ENCODE data around the gene WDR48.

WDR48 gene

GRCh38 chr3:39088889-39089288, 37.1 kb downstream of the WDR48 start:
- H3K36me3 ChIP-seq (ENCODE audit: control insufficient read depth, insufficient read depth, low read length) = peaks cover 78% of the 10 kb centered on the region
- no peak overlapping the region for H3K4me3 ChIP-seq (ENCODE audit: extremely low read depth, insufficient read depth, low read length, poor library complexity, severe bottlenecking)
- H3K4me1 ChIP-seq (ENCODE audit: control insufficient read depth, insufficient read depth, low read length, poor library complexity, severe bottlenecking) = peaks cover 6% of the 10 kb centered on the region
- no peaks in the 10 kb centered on the region for H3K9me3 ChIP-seq (ENCODE audit: control insufficient read depth, low read length)
- 80 to 100% methylated on average over 1 of the region's 3 CpGs for WGBS, 2 experiments (ENCODE audit: insufficient coverage in 2 of 2)
- no peak overlapping the region for H3K27ac ChIP-seq (ENCODE audit: low read depth, low read length, severe bottlenecking)

- Histone ChIP-seq H3K9me3 (ENCODE audit: control insufficient read depth, low read length) (no peaks in the 10 kb centered on the region), H3K4me3 (ENCODE audit: extremely low read depth, insufficient read depth, low read length, poor library complexity, severe bottlenecking) (no peak overlapping the region), H3K36me3 (ENCODE audit: control insufficient read depth, insufficient read depth, low read length) (peaks cover 82% of the 10 kb centered on the region), H3K4me1 (ENCODE audit: control insufficient read depth, insufficient read depth, low read length, poor library complexity, severe bottlenecking) (peaks cover 6% of the 10 kb centered on the region), H3K27ac (ENCODE audit: low read depth, low read length, severe bottlenecking) (no peak overlapping the region)
- 80% methylated on average over 1 of the region's 2 CpGs; no CpG with 5 or more reads in 1 of the 2 experiments for WGBS, 2 experiments (ENCODE audit: insufficient coverage in 2 of 2)
Observed at GRCh38 chr3:39090922-39091321, 39.1 kb downstream of the WDR48 start.

- H3K4me3 ChIP-seq (ENCODE audit: extremely low read depth, insufficient read depth, low read length, poor library complexity, severe bottlenecking) = no peak overlapping the region
- peaks cover 78% of the 10 kb centered on the region for H3K36me3 ChIP-seq (ENCODE audit: control insufficient read depth, insufficient read depth, low read length)
- no peaks in the 10 kb centered on the region for H3K9me3 ChIP-seq (ENCODE audit: control insufficient read depth, low read length)
- WGBS, 2 experiments (ENCODE audit: insufficient coverage in 2 of 2) = 94 to 98% methylated on average over 5 of the region's 7 CpGs
- H3K27ac ChIP-seq (ENCODE audit: low read depth, low read length, severe bottlenecking) = no peak overlapping the region
- H3K4me1 ChIP-seq (ENCODE audit: control insufficient read depth, insufficient read depth, low read length, poor library complexity, severe bottlenecking) = peaks cover 16% of the 10 kb centered on the region
Observed at GRCh38 chr3:39094851-39095677, 43.2 kb downstream of the WDR48 start.

GRCh38 chr3:39095778-39096177, 44.0 kb downstream of the WDR48 start:
- no peak overlapping the region for H3K4me3 ChIP-seq (ENCODE audit: extremely low read depth, insufficient read depth, low read length, poor library complexity, severe bottlenecking)
- no peak overlapping the region for H3K27ac ChIP-seq (ENCODE audit: low read depth, low read length, severe bottlenecking)
- WGBS, 2 experiments (ENCODE audit: insufficient coverage in 2 of 2) = 90 to 100% methylated on average over 1 to 3 of the region's 3 CpGs
- peaks cover 16% of the 10 kb centered on the region for H3K4me1 ChIP-seq (ENCODE audit: control insufficient read depth, insufficient read depth, low read length, poor library complexity, severe bottlenecking)
- peaks cover 85% of the 10 kb centered on the region for H3K36me3 ChIP-seq (ENCODE audit: control insufficient read depth, insufficient read depth, low read length)
- no peaks in the 10 kb centered on the region for H3K9me3 ChIP-seq (ENCODE audit: control insufficient read depth, low read length)

GRCh38 chr3:39096775-39097174, 45.0 kb downstream of the WDR48 start:
- no peaks in the 10 kb centered on the region for H3K9me3 ChIP-seq (ENCODE audit: control insufficient read depth, low read length)
- peaks cover 16% of the 10 kb centered on the region for H3K4me1 ChIP-seq (ENCODE audit: control insufficient read depth, insufficient read depth, low read length, poor library complexity, severe bottlenecking)
- 48 to 51% methylated on average over 2 to 3 of the region's 3 CpGs for WGBS, 2 experiments (ENCODE audit: insufficient coverage in 2 of 2)
- H3K27ac ChIP-seq (ENCODE audit: low read depth, low read length, severe bottlenecking) = peak overlapping the region; percentile 85
- peaks cover 87% of the 10 kb centered on the region for H3K36me3 ChIP-seq (ENCODE audit: control insufficient read depth, insufficient read depth, low read length)
- no peak overlapping the region for H3K4me3 ChIP-seq (ENCODE audit: extremely low read depth, insufficient read depth, low read length, poor library complexity, severe bottlenecking)

- Histone ChIP-seq H3K4me3 (ENCODE audit: extremely low read depth, insufficient read depth, low read length, poor library complexity, severe bottlenecking) (no peak overlapping the region), H3K9me3 (ENCODE audit: control insufficient read depth, low read length) (no peaks in the 10 kb centered on the region), H3K36me3 (ENCODE audit: control insufficient read depth, insufficient read depth, low read length) (peaks cover 87% of the 10 kb centered on the region), H3K27ac (ENCODE audit: low read depth, low read length, severe bottlenecking) (peak overlapping the region; percentile 85), H3K4me1 (ENCODE audit: control insufficient read depth, insufficient read depth, low read length, poor library complexity, severe bottlenecking) (peaks cover 16% of the 10 kb centered on the region)
- 94 to 98% methylated on average over 6 to 7 of the region's 8 CpGs for WGBS, 2 experiments (ENCODE audit: insufficient coverage in 2 of 2)
Observed at GRCh38 chr3:39097716-39098472, 46.1 kb downstream of the WDR48 start.

GRCh38 chr3:39098473-39099000, 46.7 kb downstream of the WDR48 start:
- H3K4me3 ChIP-seq (ENCODE audit: extremely low read depth, insufficient read depth, low read length, poor library complexity, severe bottlenecking) = no peak overlapping the region
- H3K4me1 ChIP-seq (ENCODE audit: control insufficient read depth, insufficient read depth, low read length, poor library complexity, severe bottlenecking) = peaks cover 16% of the 10 kb centered on the region
- H3K36me3 ChIP-seq (ENCODE audit: control insufficient read depth, insufficient read depth, low read length) = peaks cover 83% of the 10 kb centered on the region
- H3K9me3 ChIP-seq (ENCODE audit: control insufficient read depth, low read length) = no peaks in the 10 kb centered on the region
- 94 to 96% methylated on average over 6 to 8 of the region's 8 CpGs for WGBS, 2 experiments (ENCODE audit: insufficient coverage in 2 of 2)
- H3K27ac ChIP-seq (ENCODE audit: low read depth, low read length, severe bottlenecking) = no peak overlapping the region

GRCh38 chr3:39099242-39099641, 47.4 kb downstream of the WDR48 start:
- Histone ChIP-seq H3K9me3 (ENCODE audit: control insufficient read depth, low read length) (no peaks in the 10 kb centered on the region), H3K27ac (ENCODE audit: low read depth, low read length, severe bottlenecking) (no peak overlapping the region), H3K4me3 (ENCODE audit: extremely low read depth, insufficient read depth, low read length, poor library complexity, severe bottlenecking) (no peak overlapping the region), H3K4me1 (ENCODE audit: control insufficient read depth, insufficient read depth, low read length, poor library complexity, severe bottlenecking) (peaks cover 16% of the 10 kb centered on the region), H3K36me3 (ENCODE audit: control insufficient read depth, insufficient read depth, low read length) (peaks cover 79% of the 10 kb centered on the region)
- 100% methylated on average over 1 of the region's 1 CpG; no CpG with 5 or more reads in 1 of the 2 experiments for WGBS, 2 experiments (ENCODE audit: insufficient coverage in 2 of 2)

GRCh38 chr3:39099738-39100499, 48.1 kb downstream of the WDR48 start:
- peaks cover 72% of the 10 kb centered on the region for H3K36me3 ChIP-seq (ENCODE audit: control insufficient read depth, insufficient read depth, low read length)
- peaks cover 16% of the 10 kb centered on the region for H3K4me1 ChIP-seq (ENCODE audit: control insufficient read depth, insufficient read depth, low read length, poor library complexity, severe bottlenecking)

GRCh38 chr3:39100500-39100886, 48.7 kb downstream of the WDR48 start:
- WGBS, 2 experiments (ENCODE audit: insufficient coverage in 2 of 2) = 90 to 94% methylated on average over 7 to 8 of the region's 9 CpGs
- Histone ChIP-seq H3K9me3 (ENCODE audit: control insufficient read depth, low read length) (no peaks in the 10 kb centered on the region), H3K4me1 (ENCODE audit: control insufficient read depth, insufficient read depth, low read length, poor library complexity, severe bottlenecking) (peaks cover 19% of the 10 kb centered on the region), H3K36me3 (ENCODE audit: control insufficient read depth, insufficient read depth, low read length) (peaks cover 67% of the 10 kb centered on the region), H3K27ac (ENCODE audit: low read depth, low read length, severe bottlenecking) (no peak overlapping the region), H3K4me3 (ENCODE audit: extremely low read depth, insufficient read depth, low read length, poor library complexity, severe bottlenecking) (no peak overlapping the region)

More at GRCh38 chr3:39099738-39100499, 48.1 kb downstream of the WDR48 start:
- H3K27ac ChIP-seq (ENCODE audit: low read depth, low read length, severe bottlenecking) = no peak overlapping the region
- H3K9me3 ChIP-seq (ENCODE audit: control insufficient read depth, low read length) = no peaks in the 10 kb centered on the region
- no peak overlapping the region for H3K4me3 ChIP-seq (ENCODE audit: extremely low read depth, insufficient read depth, low read length, poor library complexity, severe bottlenecking)
- WGBS, 2 experiments (ENCODE audit: insufficient coverage in 2 of 2) = 100% methylated on average over 1 of the region's 2 CpGs
